ENCODE data around the gene CTCFL. TPM values are rescaled to one million over a fixed set of nuclear protein-coding genes. Genes with fewer than 3 reads are reported as not detected.

CTCFL gene
- total and polyA plus RNA-seq, 4 donors, result 0.05 to 0.08 (median 0.08) TPM; not detected in 1

DNA sequence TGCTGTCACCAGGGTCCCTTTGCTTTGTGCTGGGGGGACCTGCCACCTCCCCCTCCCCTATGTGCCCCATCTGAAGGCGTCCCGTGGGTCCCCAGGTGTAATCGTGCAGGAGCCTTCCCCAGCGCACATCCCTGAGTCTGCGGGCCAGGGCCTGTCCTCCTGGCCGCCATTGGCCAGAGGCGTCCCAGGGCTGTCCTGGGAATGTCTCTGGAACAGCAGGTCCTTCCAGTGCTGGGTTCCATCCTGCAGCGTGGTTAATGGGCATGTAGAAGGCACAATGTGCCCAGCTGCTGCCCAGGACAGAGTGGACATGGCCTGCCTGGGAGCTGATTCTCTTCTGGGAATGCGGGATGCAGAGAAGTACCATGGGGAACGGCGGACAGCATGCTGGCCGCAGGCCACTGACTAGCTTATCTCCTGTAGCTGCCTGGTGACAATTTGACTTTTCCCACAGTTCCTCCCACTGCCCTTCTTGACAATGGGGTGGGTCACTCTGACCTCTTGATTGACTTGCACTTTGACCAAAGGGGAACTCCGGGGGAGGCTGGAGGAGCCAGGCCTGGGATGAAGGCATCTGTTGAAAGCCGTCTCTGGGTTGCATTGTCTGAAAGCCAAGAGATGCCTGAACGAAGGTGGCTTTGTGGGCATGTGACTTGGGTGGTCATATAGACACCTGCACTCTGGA lies 64.0 kb downstream of the CTCFL start:
- 89% methylated on average over 15 of the region's 15 CpGs for WGBS
- Histone ChIP-seq H3K4me1 (ENCODE audit: control insufficient read depth in 4 of 4, insufficient read depth in 4 of 4, low read length in 3 of 4) (peaks cover 1 to 25% (median 15%) of the 10 kb centered on the region in 4 donors), H3K9ac (ENCODE audit: low read depth in 1 of 2, low read length in 2 of 2) (no peak overlapping the region), H3K27me3 (ENCODE audit: control insufficient read depth in 4 of 4, insufficient read depth in 4 of 4, low read length in 3 of 4) (no peaks in the 10 kb centered on the region), H3K4me3 (ENCODE audit: low read depth in 1 of 3, low read length in 3 of 3) (no peak overlapping the region), H3K9me3 (ENCODE audit: control insufficient read depth in 4 of 4, low read length in 3 of 4) (no peaks in the 10 kb centered on the region), H3K27ac (ENCODE audit: low read depth in 1 of 2, low read length in 2 of 2) (no peak overlapping the region), H3K36me3 (ENCODE audit: control insufficient read depth in 4 of 4, insufficient read depth in 3 of 4, low read depth in 1 of 4, low read length in 3 of 4) (no peaks in the 10 kb centered on the region)
- no peak for DNase-seq (ENCODE audit: low spot score)
- TF ChIP-seq ATF3 (IDR thresholded peaks at IDR 0.05) (no peak), REST (IDR thresholded peaks at IDR 0.05) (no peak), SP1 (IDR thresholded peaks at IDR 0.05) (no peak), FOXA1 (IDR thresholded peaks at IDR 0.05) (no peak), MAX (IDR thresholded peaks at IDR 0.05) (no peak), FOXA2 (IDR thresholded peaks at IDR 0.05) (no peak), RAD21 (IDR thresholded peaks at IDR 0.05) (no peak), HNF4A (conservative IDR thresholded peaks at IDR 0.05) (no peak), CTCF (IDR thresholded peaks at IDR 0.05; ENCODE audit: low read depth, low read length, missing input control) (no peak), GABPA (IDR thresholded peaks at IDR 0.05 in 1 of 2, conservative IDR thresholded peaks at IDR 0.05 in 1 of 2) (no peak), HNF4G (IDR thresholded peaks at IDR 0.05) (no peak), YY1 (IDR thresholded peaks at IDR 0.05) (no peak), RXRA (IDR thresholded peaks at IDR 0.05) (no peak), TAF1 (conservative IDR thresholded peaks at IDR 0.05) (no peak), EGR1 (IDR thresholded peaks at IDR 0.05; ENCODE audit: low read depth in 2 of 2) (no peak), JUND (IDR thresholded peaks at IDR 0.05) (no peak), NR2F2 (IDR thresholded peaks at IDR 0.05) (no peak)
- TF ChIP-seq, protein P1, sequence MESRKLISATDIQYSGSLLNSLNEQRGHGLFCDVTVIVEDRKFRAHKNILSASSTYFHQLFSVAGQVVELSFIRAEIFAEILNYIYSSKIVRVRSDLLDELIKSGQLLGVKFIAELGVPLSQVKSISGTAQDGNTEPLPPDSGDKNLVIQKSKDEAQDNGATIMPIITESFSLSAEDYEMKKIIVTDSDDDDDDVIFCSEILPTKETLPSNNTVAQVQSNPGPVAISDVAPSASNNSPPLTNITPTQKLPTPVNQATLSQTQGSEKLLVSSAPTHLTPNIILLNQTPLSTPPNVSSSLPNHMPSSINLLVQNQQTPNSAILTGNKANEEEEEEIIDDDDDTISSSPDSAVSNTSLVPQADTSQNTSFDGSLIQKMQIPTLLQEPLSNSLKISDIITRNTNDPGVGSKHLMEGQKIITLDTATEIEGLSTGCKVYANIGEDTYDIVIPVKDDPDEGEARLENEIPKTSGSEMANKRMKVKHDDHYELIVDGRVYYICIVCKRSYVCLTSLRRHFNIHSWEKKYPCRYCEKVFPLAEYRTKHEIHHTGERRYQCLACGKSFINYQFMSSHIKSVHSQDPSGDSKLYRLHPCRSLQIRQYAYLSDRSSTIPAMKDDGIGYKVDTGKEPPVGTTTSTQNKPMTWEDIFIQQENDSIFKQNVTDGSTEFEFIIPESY (IDR thresholded peaks at IDR 0.05), result no peak

All from liver (tissue), 9 donors.